IPS-18c (cell line): ENCODE data around the gene FXYD5.
"Not testable (repeated sequence)": the region's sequence is repeated elsewhere in the genome, so short reads cannot be mapped to it uniquely, and the experiment has no call there.

ENCODE experiments used
- H3K4me3 ChIP-seq: 2 replicates; pipeline ENCODE4 v1.7.0; 2013; ENCODE audit warnings: low read depth, mild to moderate bottlenecking, low read length, moderate library complexity; ENCODE audit not compliant: insufficient read depth
- H3K9me3 ChIP-seq: one replicate; pipeline ENCODE4 v1.6.1; 2013; ENCODE audit warnings: mild to moderate bottlenecking, low read length, moderate library complexity; ENCODE audit not compliant: control insufficient read depth, insufficient read depth

FXYD5 gene

GRCh38 chr19:35181387-35181786 lies 26.9 kb downstream of the FXYD5 start:
- H3K9me3 ChIP-seq, result no peaks in the 10 kb centered on the region
- H3K4me3 ChIP-seq, result no peak overlapping the region

- Histone ChIP-seq H3K9me3 (no peaks in the 10 kb centered on the region), H3K4me3 (no peak overlapping the region)
Observed at GRCh38 chr19:35184267-35184666, 29.7 kb downstream of the FXYD5 start.

GRCh38 chr19:35184884-35185283 lies 30.3 kb downstream of the FXYD5 start:
- Histone ChIP-seq H3K4me3 (no peak overlapping the region), H3K9me3 (no peaks in the 10 kb centered on the region)

- Histone ChIP-seq H3K4me3 (no peak overlapping the region), H3K9me3 (no peaks in the 10 kb centered on the region)
Observed at GRCh38 chr19:35194012-35194984, 39.8 kb downstream of the FXYD5 start.

- Histone ChIP-seq H3K9me3 (no peaks in the 10 kb centered on the region), H3K4me3 (no peak overlapping the region)
Observed at GRCh38 chr19:35195830-35196229, 41.3 kb downstream of the FXYD5 start.

- not testable (repeated sequence) for H3K4me3 ChIP-seq, H3K9me3 ChIP-seq
Observed at GRCh38 chr19:35196861-35197260, 42.3 kb downstream of the FXYD5 start.

- no peaks in the 10 kb centered on the region for H3K9me3 ChIP-seq
- no peak overlapping the region for H3K4me3 ChIP-seq
Observed at GRCh38 chr19:35199481-35199880, 44.9 kb downstream of the FXYD5 start.

- no peaks in the 10 kb centered on the region for H3K9me3 ChIP-seq
- no peak overlapping the region for H3K4me3 ChIP-seq
Observed at GRCh38 chr19:35202722-35203688, 48.5 kb downstream of the FXYD5 start.

- H3K9me3 ChIP-seq, result no peaks in the 10 kb centered on the region
- no peak overlapping the region for H3K4me3 ChIP-seq
Observed at GRCh38 chr19:35204799-35205732, 50.5 kb downstream of the FXYD5 start.

- H3K4me3 ChIP-seq, result no peak overlapping the region
- no peaks in the 10 kb centered on the region for H3K9me3 ChIP-seq
Observed at GRCh38 chr19:35205733-35206323, 51.3 kb downstream of the FXYD5 start.

GRCh38 chr19:35206379-35206778 lies 51.8 kb downstream of the FXYD5 start:
- no peaks in the 10 kb centered on the region for H3K9me3 ChIP-seq
- no peak overlapping the region for H3K4me3 ChIP-seq

- no peaks in the 10 kb centered on the region for H3K9me3 ChIP-seq
- H3K4me3 ChIP-seq, result no peak overlapping the region
Observed at GRCh38 chr19:35206855-35207254, 52.3 kb downstream of the FXYD5 start.

- Histone ChIP-seq H3K4me3 (no peak overlapping the region), H3K9me3 (no peaks in the 10 kb centered on the region)
Observed at GRCh38 chr19:35207391-35207871, 52.9 kb downstream of the FXYD5 start.

- Histone ChIP-seq H3K9me3 (no peaks in the 10 kb centered on the region), H3K4me3 (no peak overlapping the region)
Observed at GRCh38 chr19:35208121-35208520, 53.6 kb downstream of the FXYD5 start.

- Histone ChIP-seq H3K4me3 (no peak overlapping the region), H3K9me3 (no peaks in the 10 kb centered on the region)
Observed at GRCh38 chr19:35209646-35210045, 55.1 kb downstream of the FXYD5 start.

- Histone ChIP-seq H3K4me3 (no peak overlapping the region), H3K9me3 (no peaks in the 10 kb centered on the region)
Observed at GRCh38 chr19:35211545-35212230, 57.2 kb downstream of the FXYD5 start.
